ENCODE measurements around the gene DBX1.

DNA sequence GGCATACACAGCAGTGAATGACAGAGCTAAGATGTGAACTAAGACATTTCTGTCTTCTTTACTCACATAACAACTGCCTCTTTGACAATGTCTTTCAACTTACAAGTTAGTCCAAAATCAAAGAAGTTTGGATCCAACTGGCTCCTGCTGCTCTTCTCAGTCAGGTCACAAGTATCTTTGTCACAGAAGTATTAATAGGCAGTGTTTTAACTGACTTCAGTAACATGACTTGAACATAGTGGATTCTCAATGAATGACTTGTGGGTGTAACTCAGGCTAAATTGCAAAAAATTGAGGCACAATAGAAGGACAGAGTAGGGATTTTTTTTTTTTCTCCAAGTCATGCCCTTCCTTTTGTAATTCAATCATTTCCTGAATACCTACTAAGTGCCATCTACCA lies 22.6 kb downstream of the DBX1 start:
- TF ChIP-seq RCOR1 (IDR thresholded peaks at IDR 0.05; ENCODE audit: low read depth, low read length) (no peak), POLR2A (IDR thresholded peaks at IDR 0.05; ENCODE audit: low read length) (no peak), POLR2AphosphoS2 (conservative IDR thresholded peaks at IDR 0.05; ENCODE audit: low read length) (no peak), HDAC2 (IDR thresholded peaks at IDR 0.05) (no peak), MYC (IDR thresholded peaks at IDR 0.05; ENCODE audit: borderline replicate concordance, low read length) (no peak), RAD21 (conservative IDR thresholded peaks at IDR 0.05 in 1 of 2, IDR thresholded peaks at IDR 0.05 in 1 of 2) (no peak), CEBPB (IDR thresholded peaks at IDR 0.05) (no peak), PHF8 (IDR thresholded peaks at IDR 0.05; ENCODE audit: borderline replicate concordance, low read depth) (no peak), MAZ (IDR thresholded peaks at IDR 0.05; ENCODE audit: borderline replicate concordance, low read depth, low read length) (no peak), SREBF2 (IDR thresholded peaks at IDR 0.05) (no peak), BHLHE40 (IDR thresholded peaks at IDR 0.05; ENCODE audit: low read depth, low read length) (no peak), RFX5 (IDR thresholded peaks at IDR 0.05) (no peak)
- TF ChIP-seq, protein P1, sequence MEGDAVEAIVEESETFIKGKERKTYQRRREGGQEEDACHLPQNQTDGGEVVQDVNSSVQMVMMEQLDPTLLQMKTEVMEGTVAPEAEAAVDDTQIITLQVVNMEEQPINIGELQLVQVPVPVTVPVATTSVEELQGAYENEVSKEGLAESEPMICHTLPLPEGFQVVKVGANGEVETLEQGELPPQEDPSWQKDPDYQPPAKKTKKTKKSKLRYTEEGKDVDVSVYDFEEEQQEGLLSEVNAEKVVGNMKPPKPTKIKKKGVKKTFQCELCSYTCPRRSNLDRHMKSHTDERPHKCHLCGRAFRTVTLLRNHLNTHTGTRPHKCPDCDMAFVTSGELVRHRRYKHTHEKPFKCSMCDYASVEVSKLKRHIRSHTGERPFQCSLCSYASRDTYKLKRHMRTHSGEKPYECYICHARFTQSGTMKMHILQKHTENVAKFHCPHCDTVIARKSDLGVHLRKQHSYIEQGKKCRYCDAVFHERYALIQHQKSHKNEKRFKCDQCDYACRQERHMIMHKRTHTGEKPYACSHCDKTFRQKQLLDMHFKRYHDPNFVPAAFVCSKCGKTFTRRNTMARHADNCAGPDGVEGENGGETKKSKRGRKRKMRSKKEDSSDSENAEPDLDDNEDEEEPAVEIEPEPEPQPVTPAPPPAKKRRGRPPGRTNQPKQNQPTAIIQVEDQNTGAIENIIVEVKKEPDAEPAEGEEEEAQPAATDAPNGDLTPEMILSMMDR (IDR thresholded peaks at IDR 0.05), result no peak
- TF ChIP-seq, protein P2, sequence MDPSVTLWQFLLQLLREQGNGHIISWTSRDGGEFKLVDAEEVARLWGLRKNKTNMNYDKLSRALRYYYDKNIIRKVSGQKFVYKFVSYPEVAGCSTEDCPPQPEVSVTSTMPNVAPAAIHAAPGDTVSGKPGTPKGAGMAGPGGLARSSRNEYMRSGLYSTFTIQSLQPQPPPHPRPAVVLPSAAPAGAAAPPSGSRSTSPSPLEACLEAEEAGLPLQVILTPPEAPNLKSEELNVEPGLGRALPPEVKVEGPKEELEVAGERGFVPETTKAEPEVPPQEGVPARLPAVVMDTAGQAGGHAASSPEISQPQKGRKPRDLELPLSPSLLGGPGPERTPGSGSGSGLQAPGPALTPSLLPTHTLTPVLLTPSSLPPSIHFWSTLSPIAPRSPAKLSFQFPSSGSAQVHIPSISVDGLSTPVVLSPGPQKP (IDR thresholded peaks at IDR 0.05; ENCODE audit: low read depth, low read length), result no peak
